IPS-18c (cell line): ENCODE data around the gene ANKRD11.

Source experiments
- H3K4me3 ChIP-seq: 2 replicates; pipeline ENCODE4 v1.7.0; 2013; ENCODE audit warnings: low read depth, mild to moderate bottlenecking, low read length, moderate library complexity; ENCODE audit not compliant: insufficient read depth
- H3K9me3 ChIP-seq: one replicate; pipeline ENCODE4 v1.6.1; 2013; ENCODE audit warnings: mild to moderate bottlenecking, low read length, moderate library complexity; ENCODE audit not compliant: control insufficient read depth, insufficient read depth

Gene ANKRD11

GRCh38 chr16:89490439-89491237 is at the start of gene ANKRD11:
TSS of gene ANKRD11 (minus strand) at chr16:89490561. CDS start at chr16:89317019, 173,542 bp downstream.
- peak within 1 kb of the TSS; percentile 91 for H3K4me3 ChIP-seq
- peaks cover 2% of the 10 kb centered on the region for H3K9me3 ChIP-seq

- Histone ChIP-seq H3K4me3 (no peak overlapping the region), H3K9me3 (peaks cover 2% of the 10 kb centered on the region)
Measured at GRCh38 chr16:89538286-89538685, 47.9 kb upstream of the ANKRD11 start.

- no peak overlapping the region for H3K4me3 ChIP-seq
- peaks cover 2% of the 10 kb centered on the region for H3K9me3 ChIP-seq
Measured at GRCh38 chr16:89537549-89537925, 47.2 kb upstream of the ANKRD11 start.

DNA sequence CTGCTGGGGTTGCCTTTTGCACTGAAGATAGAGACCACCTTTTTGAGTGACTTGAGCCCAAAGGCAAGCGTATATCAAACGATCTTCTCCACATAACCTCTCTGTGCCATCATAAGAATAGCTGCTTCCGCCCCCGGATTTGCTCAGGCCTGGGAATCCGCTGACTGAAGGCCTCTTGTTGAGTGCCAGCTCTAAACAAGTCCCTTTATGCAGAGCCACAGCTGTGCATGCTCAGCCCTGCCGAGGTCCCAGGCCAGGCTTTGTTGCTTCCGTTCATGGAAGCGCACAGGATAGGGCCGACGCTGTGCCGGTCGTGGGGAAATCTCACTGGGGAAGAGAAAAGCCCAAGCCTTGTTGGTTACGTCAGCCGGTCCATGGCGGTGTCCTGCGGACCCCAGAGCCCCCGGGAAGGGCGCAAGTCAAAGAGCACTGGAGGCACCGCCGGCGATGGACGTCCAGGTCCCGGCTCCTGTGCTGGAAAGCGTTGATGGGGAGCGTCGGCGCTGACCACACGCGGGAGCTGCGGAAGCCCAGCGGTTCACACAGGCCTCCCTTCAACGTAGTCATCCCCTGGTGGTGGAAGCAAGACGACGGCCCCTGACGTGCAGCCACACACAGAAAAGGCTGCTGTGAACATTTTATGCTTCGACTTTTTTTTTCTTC is 46.7 kb upstream of the ANKRD11 start:
- Histone ChIP-seq H3K4me3 (no peak overlapping the region), H3K9me3 (peaks cover 2% of the 10 kb centered on the region)

GRCh38 chr16:89536371-89536770 is 46.0 kb upstream of the ANKRD11 start:
- no peak overlapping the region for H3K4me3 ChIP-seq

GRCh38 chr16:89534252-89534756 is 43.9 kb upstream of the ANKRD11 start:
- H3K9me3 ChIP-seq: peaks cover 2% of the 10 kb centered on the region
- no peak overlapping the region for H3K4me3 ChIP-seq

More at GRCh38 chr16:89536371-89536770, 46.0 kb upstream of the ANKRD11 start:
- H3K9me3 ChIP-seq: peaks cover 2% of the 10 kb centered on the region

DNA sequence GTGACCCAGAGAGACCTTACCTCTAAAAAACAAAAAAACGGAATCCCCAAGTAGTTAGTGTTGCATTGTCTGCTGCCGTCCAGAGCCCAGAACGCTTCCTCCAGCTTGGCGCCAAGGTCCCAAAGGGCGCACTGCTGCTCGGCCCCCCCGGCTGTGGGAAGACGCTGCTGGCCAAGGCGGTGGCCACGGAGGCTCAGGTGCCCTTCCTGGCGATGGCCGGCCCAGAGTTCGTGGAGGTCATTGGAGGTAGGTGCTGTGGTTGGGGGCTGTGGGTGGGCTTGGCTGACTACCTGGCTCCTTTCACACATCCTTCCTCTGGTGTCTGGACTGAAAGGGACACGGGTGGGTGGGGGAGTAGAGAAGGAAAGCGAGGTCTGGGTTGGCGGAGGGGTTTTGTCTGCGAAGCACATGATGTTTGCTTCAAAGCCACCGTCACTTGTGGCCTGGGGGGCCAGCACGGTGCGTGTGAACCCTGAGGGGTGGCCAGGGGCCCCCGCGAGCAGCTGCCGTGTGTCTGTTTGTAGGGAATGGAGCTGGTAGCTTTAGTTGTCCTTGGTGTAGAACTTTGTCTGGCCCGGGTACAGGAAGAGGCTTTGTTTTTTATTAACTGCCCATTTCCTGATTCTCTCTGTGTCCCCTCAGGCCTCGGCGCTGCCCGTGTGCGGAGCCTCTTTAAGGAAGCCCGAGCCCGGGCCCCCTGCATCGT is 41.6 kb upstream of the ANKRD11 start:
- peaks cover 2% of the 10 kb centered on the region for H3K9me3 ChIP-seq
- H3K4me3 ChIP-seq: no peak overlapping the region

- H3K4me3 ChIP-seq: no peak overlapping the region
- H3K9me3 ChIP-seq: peaks cover 2% of the 10 kb centered on the region
Measured at GRCh38 chr16:89530401-89531381, 40.3 kb upstream of the ANKRD11 start.

GRCh38 chr16:89529097-89529496 is 38.7 kb upstream of the ANKRD11 start:
- H3K4me3 ChIP-seq: no peak overlapping the region
- peaks cover under 1% of the 10 kb centered on the region for H3K9me3 ChIP-seq

DNA sequence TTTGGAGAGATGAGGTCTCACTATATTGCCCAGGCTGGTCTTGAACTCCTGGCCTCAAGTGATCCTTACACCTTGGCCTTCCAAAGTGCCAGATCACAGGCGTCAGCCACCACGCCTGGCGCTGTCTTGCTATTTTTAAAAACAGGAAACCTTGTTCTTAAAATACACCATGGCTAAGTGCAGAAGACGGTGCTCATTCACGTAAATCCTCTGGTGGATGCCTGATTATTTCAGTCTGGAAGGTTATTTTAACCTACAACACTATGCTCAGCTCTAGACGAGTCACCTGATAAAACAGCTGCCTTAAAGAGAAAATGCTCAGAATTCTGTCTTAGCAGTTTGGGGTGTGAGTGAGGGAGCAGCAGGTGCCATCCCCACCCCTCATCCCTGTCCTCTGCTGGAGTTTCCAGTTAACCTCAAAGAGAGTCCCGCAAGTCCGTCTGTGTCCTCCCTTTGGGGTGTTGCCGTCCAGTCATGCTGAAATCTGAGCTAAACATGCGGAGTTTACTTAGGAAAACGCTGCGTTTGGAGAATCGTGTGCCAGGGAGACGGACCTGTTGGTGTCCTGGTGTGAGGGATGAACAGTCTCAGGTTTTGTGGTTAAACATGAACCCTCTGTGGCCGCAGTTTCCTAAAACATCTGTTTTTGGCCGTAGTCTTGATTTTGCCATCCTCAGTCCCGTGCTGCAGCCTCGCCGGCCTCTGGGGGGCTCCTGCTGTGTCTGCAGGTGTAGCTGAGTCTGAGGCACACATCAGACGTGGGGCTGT is 35.0 kb upstream of the ANKRD11 start:
- H3K4me3 ChIP-seq: no peak overlapping the region

GRCh38 chr16:89523680-89524344 is 33.5 kb upstream of the ANKRD11 start:
- no peaks in the 10 kb centered on the region for H3K9me3 ChIP-seq
- no peak overlapping the region for H3K4me3 ChIP-seq

More for the DNA sequence above, 35.0 kb upstream of the ANKRD11 start:
- H3K9me3 ChIP-seq: no peaks in the 10 kb centered on the region

DNA sequence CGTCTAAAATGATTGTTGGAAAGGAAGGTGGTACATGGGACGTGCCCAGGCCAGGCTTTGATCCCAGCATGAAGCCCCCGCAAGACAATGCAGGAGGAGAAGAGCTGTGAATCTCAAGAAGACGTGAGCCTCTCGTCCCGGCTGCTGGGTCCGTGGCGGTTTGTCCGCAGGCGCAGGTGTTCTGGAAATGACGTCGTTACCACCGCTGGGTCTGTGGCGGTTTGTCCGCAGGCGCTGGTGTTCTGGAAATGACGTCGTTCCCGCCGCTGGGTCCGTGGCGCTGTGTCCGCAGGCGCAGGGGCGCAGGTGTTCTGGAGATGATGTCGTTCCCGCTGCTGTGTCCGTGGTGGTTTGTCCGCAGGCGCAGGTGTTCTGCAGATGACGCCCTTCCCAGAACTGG is 31.9 kb upstream of the ANKRD11 start:
- Histone ChIP-seq H3K9me3 (no peaks in the 10 kb centered on the region), H3K4me3 (no peak overlapping the region)

GRCh38 chr16:89519881-89520280 is 29.5 kb upstream of the ANKRD11 start:
- no peaks in the 10 kb centered on the region for H3K9me3 ChIP-seq
- H3K4me3 ChIP-seq: no peak overlapping the region

DNA sequence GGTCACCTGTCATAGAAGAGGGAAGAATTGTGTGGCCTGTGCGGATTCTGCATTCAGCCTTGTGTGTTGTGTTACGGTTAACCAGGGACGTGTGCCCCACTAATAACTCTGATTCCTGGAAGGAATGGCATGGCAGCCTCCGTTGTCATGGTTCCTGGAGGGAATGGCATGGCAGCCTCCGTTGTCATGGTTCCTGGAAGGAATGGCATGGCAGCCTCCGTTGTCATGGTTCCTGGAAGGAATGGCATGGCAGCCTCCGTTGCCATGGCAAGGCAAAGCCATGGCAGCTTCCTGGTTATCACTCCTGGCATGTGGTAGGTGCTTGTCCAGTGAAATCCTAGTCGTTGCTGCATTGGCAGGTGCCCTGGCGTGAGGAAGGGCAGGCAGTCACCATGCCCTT is 26.8 kb upstream of the ANKRD11 start:
- Histone ChIP-seq H3K9me3 (no peaks in the 10 kb centered on the region), H3K4me3 (no peak overlapping the region)

DNA sequence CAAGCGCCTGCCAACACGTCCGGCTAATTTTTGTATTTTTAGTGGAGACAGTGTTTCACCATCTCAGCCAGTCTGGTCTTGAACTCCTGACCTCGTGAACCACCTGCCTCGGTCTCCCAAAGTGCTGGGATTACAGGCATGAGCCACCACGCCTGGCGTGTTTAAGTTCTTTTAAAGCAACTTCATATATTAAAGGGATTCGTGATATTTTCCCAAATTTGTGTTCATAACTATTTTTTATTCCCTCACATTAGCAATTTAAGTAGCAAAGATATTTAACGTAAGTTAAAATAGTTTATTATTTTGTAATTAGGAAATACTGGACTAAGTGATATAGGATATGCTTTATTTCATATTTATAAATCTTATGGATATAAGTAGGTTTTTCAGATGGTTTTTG is 22.1 kb upstream of the ANKRD11 start:
- Histone ChIP-seq H3K9me3 (no peaks in the 10 kb centered on the region), H3K4me3 (no peak overlapping the region)

DNA sequence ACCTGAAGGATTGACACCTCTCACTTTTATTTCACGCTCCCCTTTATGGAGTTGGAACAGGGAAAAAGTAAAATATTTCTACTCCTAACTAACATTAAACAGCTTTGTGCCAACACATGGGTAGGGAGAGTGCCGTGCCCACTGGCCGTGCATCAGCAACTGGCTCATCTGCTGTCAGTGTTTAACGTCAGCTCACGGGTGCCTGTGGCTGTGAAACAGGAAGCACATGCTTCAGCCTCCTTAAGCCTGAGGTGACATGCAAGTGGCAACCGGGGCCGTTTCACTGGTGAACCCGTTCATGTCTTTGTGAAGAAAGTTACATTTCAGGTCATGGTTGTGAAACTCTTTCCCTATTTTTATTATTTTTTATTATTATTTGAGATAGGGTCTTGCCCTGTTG is 21.0 kb upstream of the ANKRD11 start:
- no peaks in the 10 kb centered on the region for H3K9me3 ChIP-seq
- no peak overlapping the region for H3K4me3 ChIP-seq
